Measurements from ENCODE around the gene ASTN2. TPM values are rescaled to one million over a fixed set of nuclear protein-coding genes. Genes with fewer than 3 reads are reported as not detected.

The ASTN2 gene
- total RNA-seq, 1 experiment from 2014 or later = 4.8 TPM

- ATAC-seq = no peak
- CTCF ChIA-PET = no interaction called here
Measured at GRCh38 chr9:116497095-116497890, 917.6 kb downstream of the ASTN2 start.

More at GRCh38 chr9:116497095-116497890, 917.6 kb downstream of the ASTN2 start:
- H3K4me3 ChIP-seq (replicated peaks in 1 of 2; ENCODE audit: low read depth in 1 of 2, low read length in 2 of 2) = no peak overlapping the region
- no peaks in the 10 kb centered on the region for H3K9me3 ChIP-seq (ENCODE audit: control insufficient read depth in 1 of 2, insufficient read depth in 1 of 2, low read depth in 1 of 2, low read length in 2 of 2)
- no TSS peak for BruUV-seq (replicated peaks)
- H3K79me2 ChIP-seq (ENCODE audit: insufficient read depth, low read length) = no peaks in the 10 kb centered on the region
- H3K4me2 ChIP-seq (ENCODE audit: low read length) = no peak overlapping the region
- H2AFZ ChIP-seq (ENCODE audit: low read depth, low read length, poor library complexity, severe bottlenecking) = no peak overlapping the region
- H3K27ac ChIP-seq (ENCODE audit: low read depth, low read length) = no peak overlapping the region
- no peaks in the 10 kb centered on the region for H3K36me3 ChIP-seq (ENCODE audit: control insufficient read depth in 1 of 2, insufficient read depth in 2 of 2, low read length in 2 of 2)
- H3K9me2 ChIP-seq (ENCODE audit: insufficient read depth) = no peaks in the 10 kb centered on the region
- H3K27me3 ChIP-seq (ENCODE audit: insufficient read depth, low read length) = no peaks in the 10 kb centered on the region
- no peak for TF ChIP-seq FOSL1 (IDR thresholded peaks at IDR 0.05; ENCODE audit: low read depth)
- no peak for TF ChIP-seq SP1 (IDR thresholded peaks at IDR 0.05; ENCODE audit: low read depth)
- TF ChIP-seq POLR2A (IDR thresholded peaks at IDR 0.05; ENCODE audit: borderline replicate concordance, extremely low read depth, insufficient read depth, insufficient read length) = no peak
- TF ChIP-seq MAX (IDR thresholded peaks at IDR 0.05) = no peak
- no peak for TF ChIP-seq ELF1 (IDR thresholded peaks at IDR 0.05; ENCODE audit: borderline replicate concordance, low read depth)
- TF ChIP-seq ZBTB33 (IDR thresholded peaks at IDR 0.05; ENCODE audit: extremely low read depth, insufficient replicate concordance, low read length) = no peak
- peaks cover 7 to 46% of the 10 kb centered on the region in 2 experiments; a peak in 3 of 4 replicates for H3K4me1 ChIP-seq (ENCODE audit: control insufficient read depth in 1 of 2, insufficient read depth in 2 of 2, low read length in 2 of 2)
- intact Hi-C loops (cut with micrococcal nuclease) = loop anchor here (5.0 kb wide), 1 partner anchor 615 kb away; no protein-coding TSS in a partner anchor
- H4K20me1 ChIP-seq (ENCODE audit: insufficient read depth) = no peaks in the 10 kb centered on the region
- ChIA-PET RAD21 (ENCODE audit: low non-redundant PET in 1 of 2, low total read pairs in 2 of 2, uncharacterized antibody in 2 of 2, unreplicated experiment in 2 of 2) (no interaction called here), POLR2A (no interaction called here)
- DNase-seq (ENCODE audit: low read depth, low spot score) = no peak
- H3K9ac ChIP-seq (ENCODE audit: low read length) = no peak overlapping the region
